Esophagus (tissue), 2 donors: ENCODE results near the gene MED4. TPM values are rescaled to one million over a fixed set of nuclear protein-coding genes. Genes with fewer than 3 reads are reported as not detected.

Experiments
- H3K27ac ChIP-seq, 2 donors: one replicate each; pipeline ENCODE4 v1.5.1; 2013; ENCODE audit warnings: low read depth in 2 of 2, mild to moderate bottlenecking in 2 of 2, inconsistent platforms in 1 of 2, low read length in 1 of 2, moderate library complexity in 1 of 2
- H3K27me3 ChIP-seq, 2 donors: one replicate each; pipeline ENCODE4 v1.6.1; 2013; ENCODE audit warnings: low read length in 2 of 2, control low read depth in 1 of 2, mild to moderate bottlenecking in 1 of 2; ENCODE audit not compliant: insufficient read depth in 2 of 2, control insufficient read depth in 1 of 2
- H3K36me3 ChIP-seq, 2 donors: one replicate each; pipeline ENCODE4 v1.6.1; 2013; ENCODE audit warnings: low read length in 1 of 2; ENCODE audit not compliant: control insufficient read depth in 2 of 2, insufficient read depth in 2 of 2
- H3K4me1 ChIP-seq, 2 donors: one replicate each; pipeline ENCODE4 v1.6.1; 2013; ENCODE audit warnings: low read length in 1 of 2; ENCODE audit not compliant: control insufficient read depth in 2 of 2, insufficient read depth in 2 of 2
- H3K4me3 ChIP-seq, 2 donors: one replicate each; pipeline ENCODE4 v1.5.1; 2013; ENCODE audit warnings: low read length in 2 of 2, mild to moderate bottlenecking in 2 of 2, low read depth in 1 of 2, moderate library complexity in 1 of 2
- H3K9me3 ChIP-seq, 2 donors: one replicate each; pipeline ENCODE4 v1.6.1; 2013; ENCODE audit warnings: mild to moderate bottlenecking in 2 of 2, low read depth in 1 of 2, low read length in 1 of 2, moderate library complexity in 1 of 2; ENCODE audit not compliant: control insufficient read depth in 2 of 2, insufficient read depth in 1 of 2
- WGBS, 2 donors: extraction: QIAGEN DNeasy Blood & Tissue Kit; methylation state at CpG; one replicate each; pipeline ENCODE4 v1.1.7; 2013; 5-methylcytosine and 5-hydroxymethylcytosine counted together
- polyA plus RNA-seq, 2 donors: library from polyadenylated mRNA; stranded (reverse); fragments of 200-250 nt; gene quantifications; one replicate each; pipeline ENCODE4 v1.2.3, GENCODE V29; 2013
- donor health status: healthy with polysubstance abuse.
- donor health status: Bipolar disorder and iron deficiency.

Gene MED4
- polyA plus RNA-seq, 2 donors = 48.9 to 49.7 TPM

GRCh38 chr13:48043789-48044503 is 51.0 kb downstream of the MED4 start:
- Histone ChIP-seq H3K36me3 (peaks cover 6 to 10% of the 10 kb centered on the region in 2 donors), H3K4me1 (no peaks in the 10 kb centered on the region), H3K27me3 (no peaks in the 10 kb centered on the region), H3K9me3 (no peaks in the 10 kb centered on the region), H3K4me3 (no peak overlapping the region), H3K27ac (no peak overlapping the region)

- Histone ChIP-seq H3K36me3 (peaks cover 6 to 7% of the 10 kb centered on the region in 2 donors), H3K4me3 (no peak overlapping the region), H3K27ac (no peak overlapping the region), H3K27me3 (no peaks in the 10 kb centered on the region), H3K9me3 (no peaks in the 10 kb centered on the region), H3K4me1 (no peaks in the 10 kb centered on the region)
- WGBS, 2 donors = 86 to 98% methylated on average over 2 of the region's 2 CpGs
Measured at GRCh38 chr13:48042894-48043293, 52.0 kb downstream of the MED4 start.

- H3K36me3 ChIP-seq = peaks cover 6 to 7% of the 10 kb centered on the region in 2 donors
- no peak overlapping the region for H3K27ac ChIP-seq
- H3K27me3 ChIP-seq = no peaks in the 10 kb centered on the region
- H3K9me3 ChIP-seq = no peaks in the 10 kb centered on the region
- H3K4me3 ChIP-seq = no peak overlapping the region
- H3K4me1 ChIP-seq = no peaks in the 10 kb centered on the region
- 89 to 96% methylated on average over 1 of the region's 1 CpG for WGBS, 2 donors
Measured at GRCh38 chr13:48040896-48041295, 54.0 kb downstream of the MED4 start.

- H3K36me3 ChIP-seq = peaks cover 6 to 7% of the 10 kb centered on the region in 2 donors
- H3K4me1 ChIP-seq = no peaks in the 10 kb centered on the region
- H3K27me3 ChIP-seq = no peaks in the 10 kb centered on the region
- no peak overlapping the region for H3K4me3 ChIP-seq
- H3K27ac ChIP-seq = no peak overlapping the region
- no peaks in the 10 kb centered on the region for H3K9me3 ChIP-seq
Measured at GRCh38 chr13:48040049-48040448, 54.9 kb downstream of the MED4 start.

GRCh38 chr13:48038761-48039160 is 56.1 kb downstream of the MED4 start:
- 88 to 89% methylated on average over 1 of the region's 1 CpG for WGBS, 2 donors
- H3K27me3 ChIP-seq = no peaks in the 10 kb centered on the region
- H3K4me3 ChIP-seq = no peak overlapping the region
- no peaks in the 10 kb centered on the region for H3K9me3 ChIP-seq
- peak overlapping the region; percentile 24 to 26 for H3K27ac ChIP-seq
- no peaks in the 10 kb centered on the region for H3K4me1 ChIP-seq
- peaks cover 4 to 6% of the 10 kb centered on the region in 2 donors for H3K36me3 ChIP-seq

GRCh38 chr13:48037346-48038173 is 57.3 kb downstream of the MED4 start, which contains the start of gene NUDT15:
NUDT15 (plus strand) TSS chr13:48037726; CDS start chr13:48037747, 21 bp downstream.
- H3K27me3 ChIP-seq = no peaks in the 10 kb centered on the region
- peak within 1 kb of the TSS; percentile 53 to 78 for H3K4me3 ChIP-seq
- 0% methylated on average over 80 to 82 of the region's 82 CpGs for WGBS, 2 donors
- peaks cover 4% of the 10 kb centered on the region in 2 donors for H3K36me3 ChIP-seq
- H3K27ac ChIP-seq = peak within 1 kb of the TSS; percentile 93 to 99
- no peaks in the 10 kb centered on the region for H3K4me1 ChIP-seq
- H3K9me3 ChIP-seq = no peaks in the 10 kb centered on the region

- 67 to 80% methylated on average over 2 of the region's 2 CpGs for WGBS, 2 donors
- H3K9me3 ChIP-seq = no peaks in the 10 kb centered on the region
- H3K27me3 ChIP-seq = no peaks in the 10 kb centered on the region
- no peaks in the 10 kb centered on the region for H3K36me3 ChIP-seq
- H3K27ac ChIP-seq = no peak overlapping the region
- H3K4me1 ChIP-seq = no peaks in the 10 kb centered on the region
- H3K4me3 ChIP-seq = no peak overlapping the region
Measured at GRCh38 chr13:48029859-48030258, 65.0 kb downstream of the MED4 start.

GRCh38 chr13:48028066-48028465 is 66.8 kb downstream of the MED4 start:
- no peaks in the 10 kb centered on the region for H3K36me3 ChIP-seq
- no peaks in the 10 kb centered on the region for H3K9me3 ChIP-seq
- no peaks in the 10 kb centered on the region for H3K27me3 ChIP-seq
- H3K27ac ChIP-seq = peak overlapping the region in 1 of 2 donors; percentile 7
- no peaks in the 10 kb centered on the region for H3K4me1 ChIP-seq
- H3K4me3 ChIP-seq = no peak overlapping the region
